Stimulated activated CD4-positive, alpha-beta T cell treated with anti-CD3 and anti-CD28 coated beads, Interleukin-1b, Interleukin-23, amount 100 ng/mL, for 4 hours (primary cell): ENCODE results near the gene DNAJC13.
"Not testable (repeated sequence)": the region's sequence is repeated elsewhere in the genome, so short reads cannot be mapped to it uniquely, and the experiment has no call there.

Source experiments
- DNase-seq, 2 donors: peaks; one replicate each; pipeline ENCODE4 v3.0.0-alpha.2; 2020; ENCODE audit warnings: low read depth in 2 of 2

The DNAJC13 gene

DNA sequence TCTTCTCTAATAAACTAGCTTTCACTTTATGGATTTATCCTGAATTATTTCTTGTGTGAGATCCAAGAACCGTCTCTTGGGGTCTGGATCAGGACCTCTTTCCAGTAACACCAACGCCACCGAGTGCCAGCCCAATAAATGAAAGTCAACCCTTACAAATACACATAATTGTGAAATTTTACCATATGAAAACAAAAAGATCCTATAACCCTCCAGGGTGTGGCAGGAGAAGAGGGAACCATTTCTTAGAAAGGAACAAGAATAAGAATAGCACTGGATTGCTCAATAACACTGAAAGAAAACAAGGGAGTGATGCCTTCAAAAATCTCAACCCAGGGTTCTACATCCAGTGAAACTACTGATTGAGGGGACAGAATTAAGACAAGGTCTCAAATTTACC, 128.2 kb downstream of the DNAJC13 start:
- DNase-seq = no peak

DNA sequence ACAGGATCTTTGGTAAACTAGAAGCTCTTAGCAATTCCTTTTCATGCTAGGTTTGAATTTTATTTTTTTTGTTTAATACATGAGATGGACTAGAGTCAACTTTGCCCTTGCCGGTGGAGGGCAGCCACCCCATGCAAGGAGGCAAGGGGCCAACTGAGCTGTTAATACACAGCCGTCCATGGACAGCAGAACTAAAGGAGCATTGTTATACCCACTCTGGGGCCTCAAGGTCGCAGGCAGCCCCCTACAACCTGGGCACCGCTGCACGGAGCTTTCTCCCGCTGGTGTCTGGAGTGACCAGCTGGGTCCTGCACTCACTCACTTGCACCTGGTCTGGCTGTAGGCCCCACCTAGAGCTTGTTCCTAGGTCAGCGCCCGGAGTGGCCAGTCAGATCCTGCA, 131.9 kb downstream of the DNAJC13 start:
- no peak for DNase-seq

DNA sequence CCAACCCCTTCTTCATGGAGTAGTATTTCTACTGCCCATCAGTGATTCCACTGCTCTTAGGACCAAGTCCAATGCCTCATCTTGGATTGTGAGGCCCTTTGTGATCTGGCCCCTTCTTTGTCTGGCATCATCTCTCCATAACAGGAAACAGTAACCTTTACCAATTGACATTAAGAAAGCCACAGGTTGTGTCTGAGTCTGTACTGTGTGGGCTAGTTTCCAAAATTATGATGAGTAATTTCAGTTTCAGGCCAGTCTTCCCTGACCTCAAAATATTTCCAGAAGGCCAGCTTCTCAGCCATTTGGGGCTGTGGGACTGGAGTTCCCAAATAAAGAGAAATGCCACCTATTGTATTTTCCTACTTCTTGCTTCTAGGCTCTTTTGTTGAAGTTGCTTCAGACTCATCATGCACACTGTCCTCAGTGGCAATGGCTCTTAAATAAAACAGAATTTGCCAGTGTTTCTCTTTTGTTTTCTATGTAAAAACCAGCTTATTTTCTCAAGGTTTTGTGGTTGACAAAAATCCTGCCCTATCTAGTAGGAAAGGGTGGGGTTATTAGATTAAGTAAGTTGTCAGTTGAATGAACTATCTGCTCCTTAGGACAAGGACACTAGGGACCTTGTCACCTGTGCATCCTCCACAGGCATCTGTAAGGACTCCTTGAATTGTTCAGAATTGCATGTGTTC, 132.7 kb downstream of the DNAJC13 start:
- no peak for DNase-seq

DNA sequence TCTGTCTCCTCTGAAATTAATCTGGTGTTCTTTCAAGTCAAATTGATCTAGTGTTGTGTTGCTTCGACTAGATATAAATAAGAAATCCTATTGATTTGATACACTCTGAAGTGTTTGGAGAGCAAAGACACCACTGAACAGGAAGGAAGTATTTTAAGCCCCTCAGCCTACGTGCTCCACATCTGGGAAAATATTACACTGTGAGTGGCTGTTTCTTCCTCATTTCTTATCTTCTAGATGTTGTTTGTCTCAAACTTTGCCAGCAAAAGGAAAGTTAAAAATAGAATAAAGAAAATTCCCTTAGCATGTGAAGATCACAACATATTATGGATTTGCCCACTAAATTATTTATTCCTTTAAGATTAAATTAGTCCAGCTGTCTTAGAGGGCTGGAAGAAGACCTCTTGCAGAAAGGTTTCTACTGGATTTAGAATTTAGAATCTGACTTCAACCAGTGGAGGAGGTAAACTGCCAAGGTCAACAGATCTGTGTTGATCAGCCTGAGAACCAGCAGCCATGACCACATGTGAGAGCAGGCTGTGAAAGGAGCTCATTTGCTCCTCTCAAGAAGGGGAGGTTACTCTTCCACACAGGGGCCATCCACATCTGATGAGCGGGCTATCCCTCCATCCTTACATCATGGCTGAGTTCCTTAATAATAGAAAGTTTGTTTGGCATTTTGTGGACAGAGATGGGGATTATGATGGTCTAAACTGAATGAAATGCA, 133.4 kb downstream of the DNAJC13 start:
- no peak for DNase-seq

DNA sequence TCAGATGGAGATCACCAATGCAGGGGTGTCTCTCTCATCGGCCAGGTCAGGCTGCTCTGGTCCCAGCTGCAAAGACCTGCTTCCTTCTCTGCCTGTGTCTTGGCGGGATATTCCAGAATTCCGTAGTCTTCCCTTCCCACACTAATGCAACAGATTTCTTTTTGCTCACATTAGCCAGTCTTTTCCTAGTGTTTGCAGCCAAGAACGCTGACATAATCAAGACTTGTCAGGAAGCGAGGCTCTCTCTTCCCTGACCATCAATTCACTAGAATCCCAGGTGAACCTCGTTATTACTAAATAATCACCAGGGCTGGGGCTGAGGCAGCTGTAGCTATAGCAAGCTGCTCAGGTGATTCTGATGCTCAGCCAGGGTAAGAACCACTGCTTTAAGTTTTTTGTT, 136.5 kb downstream of the DNAJC13 start:
- no peak for DNase-seq

DNA sequence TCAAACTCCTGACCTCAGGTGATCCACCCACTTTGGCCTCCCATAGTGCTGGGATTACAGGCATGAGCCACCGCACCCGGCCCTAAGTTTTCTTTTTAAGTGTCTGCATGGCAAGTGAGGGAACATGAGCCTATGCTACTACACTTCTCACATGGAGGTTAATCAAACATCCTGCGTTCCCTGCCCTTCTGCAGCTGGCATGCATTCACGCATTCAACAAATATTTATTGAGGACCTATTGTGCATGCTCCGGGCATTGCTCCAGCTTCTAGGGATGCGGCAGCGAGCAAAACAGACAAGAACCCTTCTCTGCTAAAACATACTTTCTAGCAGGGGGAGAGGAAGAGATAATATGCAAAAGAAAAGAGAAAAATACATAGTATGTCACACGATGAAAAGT, 137.1 kb downstream of the DNAJC13 start:
- DNase-seq = no peak

DNA sequence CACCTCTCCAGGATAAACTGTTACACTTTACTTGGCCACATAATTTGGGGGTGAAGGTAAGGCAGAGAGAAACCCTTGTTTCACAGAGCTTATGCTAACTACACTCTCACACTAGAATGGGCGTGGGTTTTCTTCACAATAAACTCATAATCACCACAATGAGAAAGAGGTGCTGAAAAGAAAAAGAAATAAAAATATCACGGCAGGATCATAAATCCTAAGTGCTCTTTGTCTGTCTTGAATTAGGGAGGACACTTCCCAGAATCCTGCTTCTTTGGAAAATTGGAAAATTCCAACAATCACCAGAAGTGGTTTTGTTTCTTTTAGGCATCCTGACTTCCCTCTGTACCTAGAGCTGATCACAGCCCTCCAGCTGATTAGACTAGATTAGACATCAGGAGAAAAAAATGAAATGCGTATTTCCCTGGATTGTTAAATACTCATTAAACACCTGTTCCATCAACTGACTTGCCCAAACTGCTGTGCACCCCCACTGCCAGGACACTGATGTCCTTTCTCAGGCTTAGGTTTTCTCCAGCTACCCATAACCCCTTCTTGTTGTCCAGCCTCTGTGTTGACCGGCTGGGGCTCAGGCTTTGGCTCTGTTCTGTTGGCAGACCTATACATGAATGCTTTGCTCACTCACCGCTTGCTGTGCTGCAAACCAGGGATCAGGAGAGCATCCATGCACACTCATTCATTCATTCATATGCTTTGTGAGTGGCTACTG, 138.2 kb downstream of the DNAJC13 start:
- DNase-seq = no peak

DNA sequence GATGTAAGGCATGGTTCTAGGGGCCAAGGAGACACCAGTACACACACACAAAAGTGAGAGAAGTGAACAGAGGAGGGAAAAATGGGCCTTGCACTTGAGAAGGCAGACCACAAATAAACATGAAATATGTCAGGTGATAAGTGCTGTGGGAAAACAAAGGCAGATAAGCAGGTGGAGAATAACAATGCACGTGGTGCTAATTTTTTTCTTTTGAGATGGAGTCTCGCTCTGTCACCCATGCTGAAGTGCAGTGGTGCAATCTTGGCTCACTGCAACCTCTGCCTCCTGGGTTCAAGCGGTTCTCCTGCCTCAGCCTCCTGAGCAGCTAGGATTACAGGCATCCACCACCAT, 138.7 kb downstream of the DNAJC13 start:
- not testable (repeated sequence) for DNase-seq

DNA sequence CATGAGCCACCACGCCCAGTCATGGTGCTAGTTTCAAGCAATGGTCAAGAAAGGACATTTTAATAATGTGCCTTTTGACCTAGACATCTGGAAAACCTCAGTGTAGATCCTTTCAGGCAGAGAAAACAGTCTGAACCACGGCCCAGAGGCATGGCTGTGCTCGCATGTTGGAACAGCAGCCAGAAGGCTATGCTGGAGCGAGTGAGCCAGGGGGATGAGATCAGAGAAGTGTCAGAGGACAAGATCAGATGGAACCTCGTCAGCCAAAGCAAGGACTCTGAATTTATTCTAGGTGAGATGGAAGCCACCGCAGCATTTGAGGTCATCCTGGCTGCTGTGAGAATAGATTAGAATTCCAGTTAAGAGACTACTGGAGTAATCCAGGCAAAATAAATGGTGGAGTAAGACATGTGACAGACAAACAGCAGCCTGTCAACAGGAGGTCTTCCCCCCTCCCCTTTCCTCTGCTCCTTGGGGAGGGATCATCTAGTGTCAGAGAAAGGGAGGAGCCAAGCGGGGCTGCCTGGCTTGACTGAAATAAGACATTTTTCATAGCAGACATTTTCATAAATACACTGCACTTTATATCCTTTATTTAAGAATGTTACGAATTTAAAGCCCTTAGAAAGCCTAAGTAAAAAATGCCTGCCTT, 139.3 kb downstream of the DNAJC13 start:
- no peak for DNase-seq

DNA sequence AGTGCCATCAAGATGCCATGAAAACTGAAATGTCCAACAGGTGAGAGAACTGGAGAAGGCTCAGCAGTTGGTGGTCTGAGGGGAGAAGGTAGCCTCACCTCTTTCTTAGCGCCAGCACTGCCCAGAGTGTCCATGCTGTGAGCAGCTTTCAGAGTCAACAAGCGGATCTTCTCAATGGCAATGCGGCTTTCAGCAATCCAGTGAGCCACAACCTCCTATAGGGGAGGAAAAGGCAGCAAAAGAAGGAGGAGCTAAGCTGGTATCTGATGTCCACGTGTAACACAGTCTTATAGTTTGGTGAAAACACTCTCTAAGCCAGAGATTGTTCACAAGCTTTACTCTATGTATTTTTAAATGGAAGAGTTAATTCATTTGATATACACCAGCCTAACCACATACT, 143.7 kb downstream of the DNAJC13 start:
- DNase-seq = no peak

DNA sequence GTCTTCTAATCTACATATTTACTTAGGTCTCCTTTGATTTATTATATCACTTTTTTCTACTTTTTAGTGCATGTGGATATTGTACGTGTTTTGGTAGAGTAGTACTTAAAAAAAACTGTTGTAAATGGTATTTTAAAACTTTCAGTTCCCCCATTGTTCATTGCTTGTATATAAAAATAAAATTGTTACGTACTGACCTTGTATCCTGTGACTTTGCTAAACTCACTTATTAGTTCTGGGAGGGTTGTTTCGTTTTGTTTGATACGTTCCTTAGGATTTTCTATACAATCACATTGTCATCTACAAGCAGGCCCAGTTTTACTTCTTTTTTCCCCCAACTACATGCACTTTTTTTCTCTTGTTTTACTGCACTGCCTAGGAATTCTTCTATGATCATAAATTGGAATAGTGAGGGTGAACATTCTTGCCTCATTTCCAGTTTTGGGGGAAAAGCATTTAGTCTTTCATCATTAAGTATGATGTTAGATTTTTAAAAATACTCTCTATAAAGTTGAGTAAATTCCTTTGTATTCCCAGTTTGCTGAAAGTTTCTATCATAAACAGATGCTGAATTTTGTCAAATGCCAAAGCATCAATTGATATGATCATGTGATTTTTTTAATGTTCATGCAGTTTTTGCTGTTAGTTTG, 146.2 kb downstream of the DNAJC13 start:
- no peak for DNase-seq

DNA sequence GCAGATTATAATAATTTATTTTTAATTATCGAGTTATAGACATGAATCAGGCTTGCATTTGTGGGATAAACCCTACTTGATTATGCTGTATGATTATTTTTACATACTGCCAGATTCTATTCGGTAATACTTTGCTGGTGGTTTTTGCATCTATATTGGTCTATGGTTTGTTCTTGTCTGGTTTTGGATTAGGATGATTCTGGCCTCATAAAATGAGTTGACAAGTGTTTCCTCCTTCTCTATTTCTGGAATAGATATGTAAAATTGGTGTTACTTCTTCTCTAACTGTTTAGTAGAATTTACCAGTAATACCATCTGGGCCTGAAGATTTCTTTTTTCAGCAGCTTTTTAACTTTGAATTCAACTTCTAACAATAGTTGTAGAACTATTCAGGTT, 146.8 kb downstream of the DNAJC13 start:
- DNase-seq = no peak

DNA sequence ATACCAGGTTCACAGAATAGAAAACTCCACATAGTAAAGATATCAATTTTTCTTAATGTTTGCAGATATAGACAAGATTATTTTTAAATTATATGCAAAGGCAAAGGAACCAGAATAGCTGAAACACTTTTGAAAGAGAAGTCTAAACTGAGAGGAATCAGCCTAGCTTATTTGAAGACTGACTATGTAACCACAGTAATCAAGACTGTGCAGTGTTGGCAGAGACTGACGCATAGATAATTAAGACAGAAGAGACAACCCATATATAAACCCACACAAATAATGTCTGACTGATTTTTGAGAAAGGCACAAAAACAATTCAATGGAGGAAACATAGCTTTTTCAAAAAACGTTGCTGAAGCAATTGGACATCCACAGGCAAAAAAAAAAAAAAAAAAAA, 151.1 kb downstream of the DNAJC13 start:
- DNase-seq = no peak

DNA sequence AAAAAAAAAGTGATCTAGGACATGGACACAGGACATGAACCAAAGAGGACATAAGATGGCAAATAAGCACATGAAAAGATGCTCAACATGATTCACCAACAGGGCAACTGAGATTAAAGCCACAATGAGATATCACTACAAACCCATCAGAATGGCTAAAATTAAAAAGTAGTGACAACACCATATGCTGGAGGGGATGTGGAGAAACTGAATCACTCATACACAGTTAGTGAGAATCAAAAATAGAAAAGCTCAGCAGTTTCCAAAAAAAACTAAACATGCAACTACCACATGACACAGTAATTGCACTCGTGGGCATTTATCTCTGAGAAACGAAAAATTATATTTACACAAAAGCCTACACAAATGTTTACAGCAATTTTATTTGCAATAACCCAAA, 151.9 kb downstream of the DNAJC13 start:
- no peak for DNase-seq

DNA sequence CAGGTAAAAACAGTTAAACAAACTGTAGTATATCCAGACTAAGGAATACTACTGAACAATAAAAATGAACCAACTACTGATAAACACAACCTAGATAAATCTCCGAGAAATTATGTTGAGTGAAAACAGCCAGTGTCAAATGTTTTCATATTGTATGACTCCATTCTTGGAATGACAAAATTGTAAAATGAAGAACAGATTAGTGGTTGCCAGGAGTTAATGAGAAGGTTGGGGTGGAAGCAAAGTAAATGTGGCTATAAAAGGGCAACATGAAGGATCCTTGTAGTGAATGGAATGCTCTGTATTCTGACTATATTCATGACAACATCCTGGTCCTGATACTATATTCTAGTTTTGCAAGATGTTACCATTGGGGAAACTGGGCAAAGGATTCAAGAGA, 152.3 kb downstream of the DNAJC13 start:
- no peak for DNase-seq

DNA sequence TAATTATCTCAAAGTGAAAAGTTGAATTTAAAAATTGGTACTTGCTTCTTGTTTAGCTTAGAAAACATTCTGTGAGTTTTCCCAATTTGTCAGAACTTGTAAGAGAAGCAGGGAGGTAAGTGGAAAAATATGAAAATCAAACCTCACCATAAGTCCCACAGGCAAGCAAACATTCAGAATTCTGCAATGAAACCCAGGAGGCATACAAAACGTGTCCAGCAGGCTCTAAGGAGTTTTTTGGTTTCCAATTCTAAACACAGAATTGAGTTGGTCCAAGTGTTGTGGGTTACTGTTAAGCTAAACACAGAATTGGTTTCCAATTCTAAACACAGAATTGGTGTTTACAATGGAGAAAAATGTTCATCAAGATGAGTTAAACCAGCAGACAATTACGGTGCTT, 152.7 kb downstream of the DNAJC13 start:
- DNase-seq = no peak

DNA sequence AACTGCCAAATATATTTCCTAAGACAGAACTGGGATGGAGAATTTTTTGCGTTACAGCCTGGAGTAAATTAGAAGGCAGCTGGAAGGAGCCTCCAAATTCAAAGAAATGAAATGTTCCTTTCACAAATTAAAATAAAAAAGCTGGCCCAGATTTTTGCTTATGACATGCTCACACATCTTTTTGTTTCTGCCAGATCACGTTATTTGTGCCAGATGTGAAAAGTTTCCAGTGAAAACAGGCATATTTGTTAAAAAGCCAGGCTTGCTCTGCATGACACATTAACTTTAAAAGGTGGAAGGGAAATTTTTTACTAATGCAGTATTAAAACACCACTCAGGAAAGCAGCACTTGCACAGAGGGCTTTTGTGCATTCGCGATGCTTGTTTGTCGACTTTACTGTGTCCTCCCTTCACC, 156.5 kb downstream of the DNAJC13 start:
- no peak for DNase-seq

DNA sequence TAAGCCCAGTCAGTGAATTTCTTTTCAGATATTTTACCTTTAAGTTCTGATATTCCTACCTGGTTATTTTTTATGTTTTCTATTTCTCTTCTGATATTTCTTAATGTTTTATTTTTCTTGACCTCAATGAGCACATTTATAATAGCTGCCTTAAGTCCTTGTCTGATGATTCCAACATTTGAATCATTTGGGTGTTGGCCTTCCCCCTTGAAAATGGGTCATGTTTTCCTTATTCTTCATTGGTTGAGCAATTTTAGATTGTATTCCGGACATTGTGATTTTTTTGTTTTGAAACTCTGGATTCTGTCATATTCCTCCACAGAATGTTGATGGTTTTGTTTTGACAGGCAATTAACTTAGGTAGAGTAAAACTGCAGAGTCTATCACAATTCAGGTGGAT, 170.1 kb downstream of the DNAJC13 start:
- DNase-seq = no peak
